HG02642 (cell line): Measurements from ENCODE around the gene EMCN.

Experiments used
- ATAC-seq: cut with Tn5 transposase; IDR thresholded peaks from one replicate; pipeline ENCODE4 v1.9.1; 2021; ENCODE audit warnings: mild to moderate bottlenecking; ENCODE audit not compliant: unreplicated experiment, poor library complexity

Gene EMCN

DNA sequence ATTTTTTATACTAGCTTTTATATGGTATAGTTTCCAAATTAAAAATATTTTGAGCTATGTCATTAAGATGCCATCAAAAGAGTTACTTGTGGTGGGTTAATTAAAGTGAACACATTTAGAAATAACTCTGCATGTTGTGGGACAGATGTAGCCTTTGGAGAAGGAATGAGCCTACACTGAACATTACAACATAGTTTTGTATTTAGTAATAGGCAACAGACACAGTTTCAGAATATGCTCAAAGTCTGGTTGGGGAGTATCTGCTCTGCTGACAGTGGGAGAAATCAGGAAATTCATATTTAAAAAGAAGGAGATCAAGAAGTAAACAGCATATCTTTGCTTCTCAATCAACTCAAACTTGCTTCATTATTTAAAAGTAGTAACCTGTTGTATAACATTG is 23.7 kb downstream of the EMCN start:
- ATAC-seq = no peak

DNA sequence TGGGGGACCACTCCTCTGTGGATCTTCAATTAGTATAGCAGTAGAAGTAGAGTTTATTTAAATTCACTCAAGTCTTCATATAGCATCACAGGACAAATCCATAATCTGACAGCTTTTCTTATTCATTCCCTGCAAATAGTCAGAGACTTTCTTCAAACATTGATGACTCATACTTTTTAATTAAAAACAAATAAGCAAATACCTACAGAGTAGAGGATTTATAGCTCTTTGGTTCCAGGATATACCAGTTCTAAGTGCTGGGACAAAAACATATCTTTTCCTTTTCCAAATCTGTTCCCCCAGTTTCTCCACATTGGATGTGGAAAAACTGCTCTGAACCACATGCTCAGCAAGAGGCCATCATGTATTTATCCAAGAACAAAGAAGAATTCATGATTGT is 24.1 kb downstream of the EMCN start:
- no peak for ATAC-seq

DNA sequence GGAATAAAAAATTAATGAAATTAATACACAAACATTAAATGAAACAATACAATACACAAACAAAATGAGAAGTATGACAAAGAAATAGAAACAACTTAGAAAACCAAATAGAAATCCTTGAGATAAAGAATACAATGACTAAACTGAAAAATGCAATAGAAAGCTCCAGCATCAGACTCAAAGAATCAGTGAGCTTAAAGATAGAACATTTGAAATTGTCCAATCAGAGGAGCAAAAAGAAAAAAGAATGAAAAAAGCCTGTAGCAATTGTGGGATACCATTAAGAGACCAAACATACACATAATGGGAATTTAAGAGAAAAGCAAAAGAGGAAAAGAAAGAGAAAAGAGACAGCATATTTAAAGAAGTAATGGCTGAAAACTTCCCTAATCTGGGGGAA is 25.7 kb downstream of the EMCN start:
- no peak for ATAC-seq

DNA sequence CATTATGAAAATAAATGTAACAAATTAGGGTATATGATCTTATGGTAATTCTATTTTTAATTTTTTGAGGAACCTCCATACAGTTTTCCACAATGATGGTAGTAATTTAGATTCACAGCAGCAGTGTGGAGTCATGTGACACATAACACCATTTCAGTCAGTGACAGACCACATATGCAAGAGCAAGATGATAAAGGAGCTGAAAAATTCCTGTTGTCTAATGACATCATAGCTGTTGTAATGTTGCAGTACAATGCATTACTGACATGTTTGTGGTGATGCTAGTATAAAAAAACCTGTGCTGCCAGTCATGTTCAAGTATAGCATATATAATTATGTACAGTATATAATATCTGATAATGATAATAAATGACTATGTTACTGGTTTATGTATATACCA is 28.5 kb downstream of the EMCN start:
- no peak for ATAC-seq

DNA sequence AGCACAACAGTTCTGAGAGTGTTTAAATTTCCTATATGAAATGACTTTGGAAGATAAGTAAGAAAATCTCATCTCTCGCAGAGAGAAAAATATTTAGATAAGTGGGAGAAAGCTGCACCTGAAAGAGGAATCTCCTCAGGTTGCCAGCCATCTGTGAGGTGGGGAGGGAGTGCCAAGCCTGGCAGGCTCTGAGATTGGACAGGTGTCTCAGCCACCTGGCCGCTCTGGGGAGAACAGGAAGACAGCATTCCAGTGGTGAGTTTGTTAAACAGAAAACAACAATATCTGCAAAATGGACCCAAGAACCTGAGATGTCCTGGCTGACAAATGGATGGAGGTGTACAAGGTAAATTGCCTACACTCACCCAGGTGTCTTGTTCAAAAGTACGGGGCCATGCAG is 31.3 kb downstream of the EMCN start:
- ATAC-seq = no peak

DNA sequence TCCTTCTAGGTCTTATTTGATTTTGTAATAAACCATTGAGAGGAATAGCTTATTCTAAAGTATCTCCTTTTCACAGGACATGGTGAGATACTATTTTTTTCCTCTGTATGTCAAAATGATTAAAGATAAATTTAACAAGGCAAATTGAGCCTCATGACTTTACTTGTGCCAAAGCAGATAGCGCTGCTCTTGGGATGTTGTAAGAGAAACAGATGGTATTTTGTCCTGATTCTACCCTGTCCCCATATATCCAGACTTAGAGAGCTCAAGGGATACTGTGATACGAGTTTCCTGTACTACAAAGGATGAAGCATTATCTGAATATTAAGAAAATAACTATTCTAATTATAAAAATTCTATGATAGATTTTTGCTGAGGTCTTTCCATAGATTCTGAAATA is 34.0 kb downstream of the EMCN start:
- no peak for ATAC-seq

DNA sequence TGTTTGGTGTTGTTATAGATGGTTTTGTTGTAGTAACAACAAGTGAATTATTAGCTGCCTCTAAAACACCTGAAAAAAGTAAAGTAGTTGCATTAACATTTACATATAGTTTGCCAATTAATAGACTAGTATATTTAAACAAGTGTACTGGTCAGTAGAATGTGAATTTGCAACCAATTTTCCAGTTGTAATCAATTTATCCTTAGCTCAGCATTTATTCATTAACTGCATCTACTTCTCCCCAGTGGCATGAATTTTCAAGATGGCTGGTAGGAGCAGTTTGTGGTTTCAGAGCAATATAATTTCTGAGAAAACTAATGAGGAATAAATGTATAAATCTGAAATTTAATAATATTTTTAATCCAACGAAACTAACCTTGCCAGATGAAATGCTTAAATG is 37.9 kb downstream of the EMCN start:
- no peak for ATAC-seq

DNA sequence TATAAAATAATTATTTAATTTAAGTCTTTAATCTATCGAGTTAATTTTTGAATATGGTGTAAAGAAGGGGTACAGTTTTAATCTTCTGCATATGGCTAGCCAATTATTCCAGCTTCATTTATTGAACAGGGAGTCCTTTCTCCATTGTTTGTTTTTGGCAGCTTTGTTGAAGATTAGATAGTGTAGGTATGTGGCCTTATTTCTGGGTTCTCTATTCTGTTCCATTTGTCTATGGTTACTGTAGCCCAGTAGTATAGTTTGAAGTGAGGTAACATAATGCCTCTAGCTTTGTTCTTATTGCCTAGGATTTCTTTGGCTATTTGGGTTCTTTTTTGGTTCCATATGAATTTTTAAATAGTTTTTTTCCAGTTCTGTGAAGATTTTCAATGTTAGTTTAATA is 48.3 kb downstream of the EMCN start:
- no peak for ATAC-seq

DNA sequence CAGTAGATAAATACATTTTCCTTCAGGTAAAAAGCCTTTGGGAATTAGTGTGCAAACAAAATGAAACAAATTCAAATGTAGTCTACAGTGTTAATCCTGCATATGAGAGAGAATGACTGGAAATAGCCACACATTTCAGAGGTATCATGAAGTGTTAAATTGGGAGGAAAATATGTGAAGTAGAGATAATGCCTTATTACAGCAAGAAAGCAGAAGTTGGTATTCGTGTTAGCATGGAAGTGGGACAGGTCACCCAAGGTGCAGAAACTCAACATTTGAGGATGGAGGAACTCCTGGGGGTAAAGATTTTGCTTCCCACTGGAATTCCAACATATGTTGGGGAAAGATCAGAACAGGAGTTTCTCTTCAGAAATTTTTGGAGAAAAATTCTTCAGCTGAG is 51.3 kb downstream of the EMCN start:
- no peak for ATAC-seq

DNA sequence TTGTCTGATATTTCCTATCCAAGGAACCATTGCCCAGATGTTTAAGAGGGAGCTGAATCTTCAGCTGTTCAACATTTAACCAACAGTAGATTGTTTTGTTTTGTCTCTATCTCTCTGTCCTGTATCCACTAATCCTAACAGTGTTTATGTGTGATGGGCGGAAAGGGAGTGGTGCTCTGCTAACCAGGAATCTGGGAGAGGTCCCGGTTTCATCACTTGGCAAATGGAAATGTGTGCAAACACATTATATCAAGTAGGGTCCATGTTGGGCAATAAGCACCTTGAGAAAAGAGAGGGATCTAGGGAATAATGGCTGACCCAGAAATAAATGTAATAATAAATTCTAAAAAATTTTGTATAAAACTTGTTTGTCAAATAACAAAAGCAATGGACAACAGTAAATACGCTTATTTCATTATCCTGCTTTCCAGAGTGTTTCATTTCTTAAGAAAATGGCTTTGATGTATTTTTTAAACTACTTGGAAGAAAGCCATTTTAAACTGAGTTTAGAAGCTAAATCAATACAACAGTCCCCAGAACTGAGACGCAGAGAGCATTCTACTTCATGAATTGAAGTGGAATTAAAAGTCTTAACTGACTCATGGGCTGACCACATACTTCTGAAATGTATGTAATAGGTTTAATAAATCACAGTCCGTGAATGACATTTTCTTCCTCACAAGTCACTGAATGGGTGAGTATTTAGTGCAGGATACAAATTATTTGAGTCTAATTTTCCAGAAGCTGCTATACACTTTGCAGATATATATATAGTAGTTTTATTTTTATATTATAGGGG is 55.8 kb downstream of the EMCN start:
- no peak for ATAC-seq

DNA sequence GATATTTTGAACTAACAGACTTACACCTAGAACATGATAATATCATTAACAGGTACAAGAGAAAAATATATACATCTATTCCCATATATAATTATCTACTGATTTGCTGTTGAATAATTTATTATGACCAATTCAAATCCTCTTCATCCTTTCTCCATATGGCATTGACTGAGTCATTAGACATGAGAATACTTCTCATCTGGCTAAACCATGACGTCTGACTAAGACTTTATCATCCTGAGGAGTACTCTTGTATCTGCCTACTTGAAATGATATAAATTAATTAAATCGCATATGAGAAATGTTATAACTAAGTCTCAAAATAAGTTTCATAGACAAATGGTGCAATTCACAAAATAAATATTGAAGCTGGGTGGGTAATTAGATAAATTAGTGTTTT is 67.4 kb downstream of the EMCN start:
- no peak for ATAC-seq

DNA sequence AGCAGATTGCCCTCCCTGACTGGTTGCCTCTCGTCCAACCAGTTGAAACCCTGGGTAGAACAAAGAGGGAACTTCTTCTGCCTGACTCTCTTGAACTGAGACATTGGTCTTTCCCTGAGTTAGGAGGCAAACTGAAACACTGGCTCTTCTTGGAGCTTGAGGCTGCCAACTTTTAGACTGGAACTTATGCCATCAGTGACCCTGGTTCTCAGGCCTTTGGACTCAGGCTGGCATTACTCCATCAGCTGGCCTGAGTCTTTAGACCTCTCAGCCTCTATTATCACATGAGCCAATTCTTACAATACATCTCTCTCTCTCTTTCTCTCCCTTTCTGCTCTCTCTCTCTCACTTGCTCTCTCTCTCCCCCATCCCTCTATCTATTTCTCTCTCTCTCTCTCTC is 86.4 kb downstream of the EMCN start:
- no peak for ATAC-seq

DNA sequence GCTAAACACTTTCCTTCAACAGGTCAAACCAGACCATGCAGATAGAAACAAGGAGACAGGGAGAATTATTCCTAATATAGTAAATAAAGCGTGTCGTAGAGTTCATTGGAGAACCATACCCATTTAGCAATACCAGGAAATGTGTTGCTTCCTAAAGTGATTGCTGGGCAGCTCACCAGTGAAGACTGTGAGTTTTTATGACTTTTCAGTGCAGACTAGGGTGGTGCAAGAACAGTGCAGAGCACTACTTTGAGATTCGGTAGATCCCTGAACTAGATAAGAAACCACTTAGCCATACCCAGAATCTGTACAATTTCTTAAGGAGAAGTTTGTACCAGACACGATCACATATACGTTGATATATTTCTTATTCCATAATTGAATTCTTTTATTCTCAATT is 87.4 kb downstream of the EMCN start:
- no peak for ATAC-seq

DNA sequence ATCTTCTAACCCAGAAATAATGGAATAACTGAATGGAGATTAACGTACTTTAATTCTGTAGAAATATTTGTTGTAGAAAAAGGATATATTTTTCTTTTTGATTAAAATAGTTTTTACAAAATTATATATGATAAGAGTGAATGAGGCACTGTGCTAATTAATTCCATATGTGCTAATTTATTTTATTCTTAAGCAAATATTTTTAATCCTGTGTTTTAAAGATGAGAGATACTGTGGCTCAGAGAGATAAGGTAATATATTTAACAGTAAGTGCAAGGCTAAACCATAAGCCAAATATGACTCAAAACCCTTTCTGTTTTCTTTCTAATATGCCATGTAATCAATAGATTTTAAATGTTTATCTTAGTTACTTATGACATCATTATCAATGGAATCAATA is 88.2 kb downstream of the EMCN start:
- ATAC-seq = no peak

DNA sequence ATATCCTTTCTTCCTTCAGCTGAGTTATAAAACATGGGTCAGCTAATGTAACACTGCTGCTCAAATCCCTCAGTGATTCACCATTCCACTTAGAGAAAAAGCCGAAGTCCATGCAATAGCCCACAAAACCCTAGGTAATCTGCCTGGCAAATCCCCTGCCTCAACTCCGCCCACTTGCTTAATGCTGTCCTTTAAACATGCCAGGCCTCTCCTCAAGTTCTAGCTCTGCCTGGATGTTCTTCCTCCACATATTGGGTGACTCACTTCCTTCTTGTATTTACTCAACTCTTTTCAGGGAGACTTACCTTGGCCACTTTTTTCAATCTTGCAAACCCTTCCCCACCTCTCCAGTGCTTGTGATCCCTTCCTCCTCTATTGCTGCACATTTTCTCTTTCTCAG is 89.8 kb downstream of the EMCN start:
- ATAC-seq = no peak

DNA sequence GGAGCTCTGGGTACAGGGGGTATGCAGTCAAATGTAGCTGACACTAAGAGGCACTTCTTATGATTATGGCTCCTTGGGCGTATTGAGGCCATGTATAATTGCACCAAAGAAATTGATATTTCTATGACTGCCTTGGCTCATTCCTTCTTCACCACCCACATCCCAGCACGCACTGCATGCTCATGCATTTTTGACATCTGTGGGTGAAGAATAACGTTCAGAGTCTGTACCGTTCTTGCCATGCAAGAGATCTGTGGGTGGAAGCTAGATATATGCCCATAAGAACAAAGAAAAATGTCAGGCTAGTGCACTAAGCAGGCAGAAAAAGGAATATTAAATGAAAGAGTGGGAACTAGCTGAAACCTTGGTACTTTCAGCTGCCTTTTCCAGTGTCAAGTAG is 93.4 kb downstream of the EMCN start:
- ATAC-seq = no peak

DNA sequence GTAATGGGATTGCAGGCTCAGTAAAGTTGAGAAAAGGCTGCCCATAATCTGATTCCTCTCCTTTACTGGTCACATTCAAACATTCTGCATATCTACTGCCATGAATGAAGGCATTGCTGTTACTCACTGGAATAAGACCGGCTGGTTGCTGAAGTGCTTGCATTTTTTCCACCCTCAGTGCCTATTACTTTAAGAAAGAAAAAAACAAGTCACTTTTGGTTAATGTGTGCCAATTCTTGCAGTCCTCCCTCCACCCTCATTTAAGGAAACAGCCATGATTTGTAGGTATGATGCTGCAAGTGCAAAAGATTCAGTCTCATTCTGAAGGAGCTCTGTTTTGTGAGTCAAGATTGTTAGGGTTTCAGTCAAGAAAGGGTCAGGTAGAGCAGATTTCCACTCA is 94.9 kb downstream of the EMCN start:
- no peak for ATAC-seq

DNA sequence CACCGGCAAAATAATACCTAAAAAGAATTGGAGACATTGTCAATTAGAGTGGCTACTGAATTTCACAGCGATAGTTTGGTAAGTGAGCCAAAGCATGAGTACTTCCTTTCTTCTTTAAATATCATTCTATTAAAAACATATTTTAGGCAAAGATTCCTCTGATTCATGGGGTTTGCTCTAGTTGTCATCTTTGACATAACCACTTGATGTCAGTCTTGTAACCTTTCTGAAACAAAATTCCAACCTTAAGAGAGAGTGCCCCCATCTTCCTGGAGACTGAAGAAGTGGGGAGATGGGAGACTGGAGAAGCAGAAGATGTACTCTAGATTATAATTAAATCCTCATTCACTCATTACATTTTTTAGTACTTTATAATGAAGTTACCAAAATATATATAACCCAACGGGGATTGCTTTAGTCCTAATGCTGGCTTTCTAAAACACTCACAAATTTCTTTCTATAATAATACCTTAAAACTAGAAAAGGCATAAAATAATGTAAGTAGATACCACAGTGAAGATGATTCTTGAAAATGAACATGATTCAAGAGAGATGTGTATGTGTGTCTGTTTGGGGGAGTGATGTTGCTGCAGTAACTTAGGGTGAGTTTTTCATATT is 96.4 kb downstream of the EMCN start:
- no peak for ATAC-seq

DNA sequence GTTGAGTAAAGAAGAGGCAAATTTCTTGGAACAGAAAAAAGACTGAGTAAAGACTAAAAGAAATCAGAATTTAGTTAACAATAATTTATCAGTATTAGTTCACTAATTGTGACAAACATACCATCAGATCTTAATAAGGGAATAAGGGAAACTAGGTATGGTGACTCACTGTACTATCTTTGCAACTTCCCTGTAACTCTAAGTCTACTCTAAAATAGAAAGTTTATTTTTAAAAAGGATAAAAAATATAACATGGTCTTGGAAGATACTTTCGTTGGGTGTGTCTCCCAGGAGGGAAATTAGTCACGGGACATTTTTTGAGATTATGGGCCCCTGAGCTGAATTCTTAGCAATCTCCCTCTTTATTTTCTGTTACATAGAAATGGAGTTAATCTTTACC is 97.3 kb downstream of the EMCN start:
- ATAC-seq = no peak

DNA sequence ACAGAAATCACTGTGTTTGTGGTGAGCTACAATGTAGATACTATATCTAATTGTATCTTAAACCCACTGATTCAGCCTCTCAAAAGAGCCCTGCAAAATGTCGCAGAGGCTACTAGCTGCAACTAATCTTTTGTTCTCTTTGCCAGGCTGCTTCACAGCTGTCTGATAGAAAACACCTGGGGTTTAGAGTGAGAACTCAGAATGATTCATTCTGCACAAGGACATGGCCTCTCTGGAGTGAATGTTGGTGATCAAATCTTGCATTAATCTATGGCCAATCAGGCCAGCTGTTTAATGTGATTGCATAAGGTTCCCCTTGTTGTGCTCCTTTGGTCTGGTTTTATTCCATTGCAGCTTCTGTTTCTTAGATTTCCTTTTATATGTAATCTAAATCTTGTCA is 100.3 kb downstream of the EMCN start:
- ATAC-seq = no peak

DNA sequence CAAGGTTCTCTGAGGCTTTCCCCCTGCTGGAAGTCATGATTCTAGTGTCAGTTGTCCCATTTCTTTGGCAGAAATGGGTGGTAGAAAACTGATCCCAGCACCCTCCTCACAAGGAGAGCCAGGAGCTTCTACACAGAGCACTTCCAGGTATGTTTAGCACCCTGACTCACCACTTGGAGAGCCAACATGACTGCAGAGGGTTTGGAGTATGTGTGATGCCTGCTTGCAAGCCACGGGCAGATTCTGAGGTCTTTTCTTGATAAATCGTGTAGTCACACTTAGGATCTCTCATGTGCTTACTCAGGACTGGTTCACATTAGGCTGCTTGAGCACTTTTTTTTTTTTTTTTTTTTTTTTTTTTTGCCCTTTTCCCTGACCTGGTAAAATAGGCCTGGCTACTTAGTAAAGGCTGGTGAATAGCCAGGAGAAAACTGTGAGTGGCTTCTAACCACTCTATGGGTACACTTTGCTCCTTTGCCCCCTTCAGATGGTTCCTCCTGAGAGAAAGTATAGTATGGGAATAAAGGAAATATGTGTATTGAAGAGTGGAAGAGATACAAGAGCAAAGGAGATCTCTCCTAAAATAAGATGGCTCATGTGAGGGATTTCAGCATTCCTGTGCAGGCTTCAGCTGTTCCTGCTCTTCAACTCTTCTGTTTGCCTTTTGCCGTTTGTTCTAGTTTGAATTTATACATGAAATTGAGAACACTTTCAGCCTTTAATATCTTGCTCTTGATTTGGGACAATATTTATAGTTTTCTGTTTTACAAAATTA is 103.6 kb downstream of the EMCN start:
- ATAC-seq = no peak

DNA sequence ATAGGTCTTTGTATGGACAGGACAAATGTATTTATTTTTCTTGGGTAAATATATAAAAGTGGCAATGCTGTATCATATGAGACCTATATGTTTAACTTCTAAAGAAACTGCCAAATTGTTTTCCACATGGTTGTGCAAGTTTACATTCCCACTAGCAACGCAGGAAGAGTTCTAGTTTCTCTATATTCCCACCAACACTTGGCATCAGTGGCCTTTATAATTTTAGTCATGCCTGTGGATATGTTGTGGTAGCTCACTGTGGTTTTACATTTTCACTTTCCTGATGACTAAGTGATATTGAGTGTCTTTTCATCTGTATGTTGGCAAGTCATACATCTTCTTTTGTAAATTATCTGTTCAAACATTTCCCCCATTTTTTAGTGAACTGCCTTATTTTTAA is 126.0 kb downstream of the EMCN start:
- ATAC-seq = no peak
